GM12892 (cell line): ENCODE measurements around the gene NFIB.
A peak's percentile ranks its signal among the peaks of the same experiment; 100 is the strongest.

Source experiments
- DNase-seq: peaks from one replicate; pipeline ENCODE4 v3.0.0; 2011; ENCODE audit not compliant: insufficient read length
- FAIRE-seq: peaks from 2 replicates; lab custom pipeline; 2011; peaks lifted over from hg19 to GRCh38; lab: Jason Lieb, UNC
- POLR2A ChIP-seq: IDR thresholded peaks from 2 replicates; pipeline ENCODE4 v1.6.1; 2011; ENCODE audit warnings: low read depth, low read length, control low read depth
- POLR2AphosphoS5 ChIP-seq: IDR thresholded peaks from 2 replicates; pipeline ENCODE4 v1.6.1; 2011; ENCODE audit warnings: low read depth, low read length, control low read depth
- TAF1 ChIP-seq: IDR thresholded peaks from 2 replicates; pipeline ENCODE4 v1.6.1; 2011; ENCODE audit warnings: low read depth, mild to moderate bottlenecking, control low read depth, low read length, borderline replicate concordance

The NFIB gene

DNA sequence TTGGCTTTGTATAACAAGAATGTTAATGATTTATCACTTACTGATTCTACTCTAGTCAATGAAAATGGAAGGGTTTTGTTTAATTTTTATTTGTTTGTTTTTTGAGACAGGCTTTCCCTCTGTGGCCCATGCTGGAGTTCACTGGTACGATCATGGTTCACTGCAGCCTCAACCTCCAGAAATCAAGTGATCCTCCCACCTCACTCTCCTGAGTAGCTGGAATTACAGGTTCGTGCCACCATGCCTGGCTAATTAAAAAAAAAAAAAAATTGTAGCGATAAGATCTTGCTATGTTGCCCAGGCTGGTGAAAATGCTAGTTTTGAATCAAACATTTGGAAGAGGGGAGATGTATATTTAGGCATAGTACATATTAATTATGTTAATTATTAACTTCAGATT is 209.4 kb downstream of the NFIB start:
- TF ChIP-seq POLR2A: no peak
- no peak for TF ChIP-seq TAF1
- TF ChIP-seq POLR2AphosphoS5: no peak
- no peak for DNase-seq
- no peak for FAIRE-seq

DNA sequence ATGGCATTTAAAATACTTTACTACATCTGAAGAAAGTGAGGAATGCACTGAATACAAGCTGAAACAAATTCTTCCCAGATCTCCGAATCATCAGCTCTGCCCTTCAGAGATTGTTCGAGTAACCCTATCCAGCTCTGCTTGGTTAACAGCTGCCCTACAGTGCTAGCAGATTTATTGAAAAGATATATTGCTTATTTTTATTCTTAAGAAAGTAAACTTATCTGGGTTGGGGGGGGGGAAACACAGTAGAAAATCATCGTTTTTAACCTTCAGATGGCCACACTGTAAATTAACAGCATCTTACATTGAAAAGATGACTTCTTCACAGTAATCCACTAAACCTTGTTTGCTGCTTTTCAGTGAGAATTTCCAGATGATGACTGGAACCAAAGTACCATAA is 210.8 kb downstream of the NFIB start:
- DNase-seq: no peak
- TF ChIP-seq TAF1 (no peak), POLR2A (no peak), POLR2AphosphoS5 (no peak)
- FAIRE-seq: no peak

- FAIRE-seq: no peak
These were observed 214.2 kb downstream of the NFIB start for GRCh38 chr9:14099737-14100136.

GRCh38 chr9:14098486-14099180 is 215.3 kb downstream of the NFIB start:
- TF ChIP-seq TAF1: no peak
- no peak for TF ChIP-seq POLR2A
- TF ChIP-seq POLR2AphosphoS5: no peak
- FAIRE-seq (no peak), DNase-seq (no peak)

More at GRCh38 chr9:14099737-14100136, 214.2 kb downstream of the NFIB start:
- TF ChIP-seq POLR2AphosphoS5 (no peak), TAF1 (no peak), POLR2A (no peak)
- no peak for DNase-seq

DNA sequence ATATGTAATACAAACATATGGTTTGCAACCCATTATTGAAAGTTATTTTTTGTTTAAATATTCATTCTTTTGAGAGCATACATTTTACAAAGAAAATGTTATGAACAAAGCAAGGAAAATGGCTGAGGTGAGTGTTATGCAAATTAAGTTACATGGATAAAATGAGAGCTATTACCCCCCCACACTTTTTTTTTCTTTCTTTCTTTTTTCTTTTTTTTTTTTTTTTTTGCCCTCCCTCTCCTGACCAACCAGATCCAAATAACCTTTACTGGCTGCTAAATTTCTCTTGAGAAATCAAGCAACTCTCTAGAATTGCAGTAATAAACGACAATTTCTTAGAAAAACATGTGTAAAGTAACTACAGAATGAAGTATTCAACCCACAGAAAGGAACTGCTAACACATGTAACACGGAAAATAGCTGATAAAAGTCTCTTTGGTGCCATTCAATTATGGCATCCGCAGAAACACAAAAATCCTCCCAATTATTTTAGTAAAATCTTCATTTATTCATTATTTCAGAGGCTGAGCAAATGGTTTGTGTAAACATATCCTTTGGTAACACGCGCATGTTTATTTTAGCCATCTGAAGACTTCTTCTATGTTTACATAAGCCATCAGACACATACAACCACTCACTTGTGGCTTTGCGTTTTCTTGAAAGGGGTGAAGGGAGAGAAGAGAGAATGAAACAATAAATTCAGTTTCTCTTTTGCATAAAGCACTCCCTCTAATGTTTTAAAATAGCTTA is 216.1 kb downstream of the NFIB start:
- FAIRE-seq (no peak), DNase-seq (no peak)
- TF ChIP-seq POLR2A: no peak
- TF ChIP-seq POLR2AphosphoS5: no peak
- no peak for TF ChIP-seq TAF1

GRCh38 chr9:14097215-14097614 is 216.7 kb downstream of the NFIB start:
- no peak for FAIRE-seq
- TF ChIP-seq POLR2AphosphoS5: no peak
- no peak for TF ChIP-seq TAF1
- TF ChIP-seq POLR2A: no peak
- DNase-seq: no peak

DNA sequence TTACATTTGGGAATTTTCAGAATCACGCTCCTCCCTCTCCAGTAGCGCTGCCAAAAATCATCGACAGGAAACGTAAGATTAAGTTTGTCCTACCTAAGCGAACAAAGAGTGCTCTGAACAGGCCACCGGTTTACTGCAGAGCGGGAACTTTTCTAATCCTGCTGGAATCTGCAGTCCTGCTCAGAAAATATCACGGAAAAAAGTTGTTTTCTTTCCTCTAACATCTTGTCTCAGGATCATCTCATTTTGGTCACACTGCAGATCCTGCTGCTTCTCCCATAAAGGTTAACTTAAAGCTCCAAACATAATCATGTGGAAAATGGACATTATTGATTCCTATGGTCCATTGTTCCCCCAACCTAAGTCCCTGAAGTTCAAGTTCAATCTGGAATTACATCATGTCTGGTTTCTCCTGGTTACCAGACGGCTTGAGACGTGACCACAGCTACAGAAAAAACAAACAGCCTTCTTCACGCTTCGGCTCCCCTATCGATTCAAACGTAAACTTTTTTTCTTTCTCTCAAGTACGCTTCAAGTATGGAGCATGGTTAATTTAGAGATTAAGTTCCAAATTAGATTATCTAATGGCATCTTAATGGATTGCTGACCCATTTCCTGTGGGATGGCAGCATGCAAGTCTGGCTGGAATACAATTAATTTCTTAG is 217.6 kb downstream of the NFIB start:
- TF ChIP-seq POLR2A: no peak
- TF ChIP-seq POLR2AphosphoS5: no peak
- TF ChIP-seq TAF1: no peak
- DNase-seq (no peak), FAIRE-seq (peak; percentile 27)

- DNase-seq (no peak), FAIRE-seq (no peak)
- TF ChIP-seq TAF1 (no peak), POLR2AphosphoS5 (no peak), POLR2A (no peak)
These were observed 218.7 kb downstream of the NFIB start for GRCh38 chr9:14095277-14095676.

DNA sequence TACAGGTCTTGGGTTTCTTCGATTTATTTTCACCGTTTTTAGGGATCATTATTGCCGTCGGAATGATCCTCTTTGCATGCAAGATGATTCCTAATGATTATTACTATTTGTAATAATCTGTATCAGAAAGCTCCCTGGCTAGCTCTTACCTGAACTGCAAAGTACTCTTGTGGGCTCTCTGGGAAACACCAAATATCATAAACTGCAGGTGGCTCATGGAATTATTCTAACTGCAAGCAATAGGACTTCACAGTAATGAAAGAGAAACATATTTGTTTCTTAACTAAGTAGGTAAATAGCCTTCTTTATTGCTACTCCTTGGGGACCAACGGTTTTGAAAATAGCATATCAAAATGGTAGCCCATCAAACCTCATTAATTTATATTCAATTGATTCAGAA is 219.4 kb downstream of the NFIB start:
- no peak for TF ChIP-seq POLR2A
- no peak for TF ChIP-seq POLR2AphosphoS5
- TF ChIP-seq TAF1: no peak
- FAIRE-seq (no peak), DNase-seq (no peak)

DNA sequence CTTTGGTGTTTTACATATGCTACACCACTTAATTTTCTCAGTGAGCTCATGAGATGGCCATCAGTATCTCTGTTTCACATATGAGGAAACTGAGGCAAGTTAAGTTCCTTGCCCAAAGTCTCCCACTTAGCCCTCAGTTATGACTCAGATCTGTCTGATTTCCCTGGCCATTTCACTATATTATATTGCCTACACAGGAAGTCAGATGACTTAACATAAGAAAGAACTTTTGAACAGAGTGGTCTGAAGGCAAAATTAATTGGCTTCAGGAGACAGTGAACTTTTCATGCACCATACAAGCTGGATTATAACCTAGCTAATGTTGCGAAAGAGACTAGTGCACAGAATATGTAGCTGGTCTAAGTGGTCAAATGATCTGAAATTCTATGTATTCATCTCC is 221.6 kb downstream of the NFIB start:
- DNase-seq (no peak), FAIRE-seq (no peak)
- TF ChIP-seq POLR2AphosphoS5: no peak
- no peak for TF ChIP-seq TAF1
- TF ChIP-seq POLR2A: no peak

DNA sequence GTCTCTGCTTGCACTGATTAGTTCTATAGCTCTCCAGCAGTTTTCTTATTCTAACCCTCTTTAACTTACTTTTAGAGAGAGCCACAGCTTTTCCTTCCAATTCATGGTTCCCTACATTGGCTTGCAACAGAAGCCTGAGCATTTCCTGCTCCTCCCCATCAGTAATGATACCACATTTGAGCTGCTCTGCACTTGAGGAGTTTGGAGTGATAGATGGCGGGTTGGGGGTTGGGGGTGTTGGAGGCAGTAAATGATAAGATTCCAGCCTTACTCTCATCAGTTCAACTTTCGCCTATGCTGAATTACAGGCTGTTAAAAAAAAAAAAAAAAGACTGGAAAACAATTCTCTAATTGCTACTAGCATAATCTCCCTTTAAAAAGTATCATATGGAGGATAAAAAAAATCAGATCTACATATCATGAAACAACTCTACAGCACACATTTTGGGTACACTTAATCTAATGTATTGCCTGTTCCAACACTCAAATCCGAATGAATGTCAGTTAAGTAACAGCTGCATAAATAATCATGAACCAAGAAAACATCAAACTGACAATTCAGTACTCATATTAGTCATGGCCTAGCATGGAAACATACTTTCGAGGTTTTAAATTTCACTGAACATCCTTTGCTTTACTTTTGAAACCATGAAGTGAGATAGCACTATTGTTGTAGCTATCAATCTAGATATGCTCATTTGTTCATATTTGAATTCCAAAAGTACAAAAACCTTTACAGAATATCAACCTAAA is 224.7 kb downstream of the NFIB start:
- peak; percentile 27 for FAIRE-seq
- TF ChIP-seq POLR2A (no peak), TAF1 (no peak), POLR2AphosphoS5 (no peak)

More for the DNA sequence above, 224.7 kb downstream of the NFIB start:
- DNase-seq: no peak
